ENCODE data around the gene LIMS2. TPM values are rescaled to one million over a fixed set of nuclear protein-coding genes. Genes with fewer than 3 reads are reported as not detected.

The LIMS2 gene
- total RNA-seq, 1 donor: 14.8 TPM

- DNase-seq (ENCODE audit: insufficient read length, low spot score, missing footprints): peak; percentile 51
- Histone ChIP-seq H3K27me3 (ENCODE audit: insufficient read depth, low read length) (peaks cover 5% of the 10 kb centered on the region), H3K4me3 (ENCODE audit: insufficient read depth, low read length) (no peak overlapping the region), H3K4me1 (ENCODE audit: insufficient read depth, low read length) (no peaks in the 10 kb centered on the region), H4K20me1 (ENCODE audit: insufficient read depth, low read length) (no peaks in the 10 kb centered on the region), H3K9me3 (ENCODE audit: low read depth, low read length) (no peaks in the 10 kb centered on the region), H3K79me2 (ENCODE audit: insufficient read depth, low read length) (no peaks in the 10 kb centered on the region), H3K36me3 (ENCODE audit: insufficient read depth, low read length) (no peaks in the 10 kb centered on the region), H2AFZ (ENCODE audit: low read length) (no peak overlapping the region), H3K4me2 (ENCODE audit: insufficient read depth, low read length) (no peak overlapping the region), H3K27ac (ENCODE audit: low read depth, low read length) (no peak overlapping the region)
- no peak for TF ChIP-seq CTCF (IDR thresholded peaks at IDR 0.05; ENCODE audit: extremely low read depth, low read depth, low read length)
Measured at GRCh38 chr2:127658146-127658545, 17.2 kb downstream of the LIMS2 start.

- no peaks in the 10 kb centered on the region for H4K20me1 ChIP-seq (ENCODE audit: insufficient read depth, low read length)
- TF ChIP-seq CTCF (IDR thresholded peaks at IDR 0.05; ENCODE audit: extremely low read depth, low read depth, low read length): no peak
Measured at GRCh38 chr2:127657232-127657595, 18.1 kb downstream of the LIMS2 start.

GRCh38 chr2:127656569-127657231 lies 18.6 kb downstream of the LIMS2 start:
- H3K4me1 ChIP-seq (ENCODE audit: insufficient read depth, low read length): no peaks in the 10 kb centered on the region
- TF ChIP-seq CTCF (IDR thresholded peaks at IDR 0.05; ENCODE audit: extremely low read depth, low read depth, low read length): no peak
- no peaks in the 10 kb centered on the region for H3K27me3 ChIP-seq (ENCODE audit: insufficient read depth, low read length)
- H3K4me2 ChIP-seq (ENCODE audit: insufficient read depth, low read length): no peak overlapping the region
- no peak overlapping the region for H3K4me3 ChIP-seq (ENCODE audit: insufficient read depth, low read length)
- H3K79me2 ChIP-seq (ENCODE audit: insufficient read depth, low read length): no peaks in the 10 kb centered on the region
- DNase-seq (ENCODE audit: insufficient read length, low spot score, missing footprints): no peak
- H2AFZ ChIP-seq (ENCODE audit: low read length): no peak overlapping the region
- no peaks in the 10 kb centered on the region for H3K36me3 ChIP-seq (ENCODE audit: insufficient read depth, low read length)
- H3K27ac ChIP-seq (ENCODE audit: low read depth, low read length): no peak overlapping the region
- no peaks in the 10 kb centered on the region for H3K9me3 ChIP-seq (ENCODE audit: low read depth, low read length)
- no peaks in the 10 kb centered on the region for H4K20me1 ChIP-seq (ENCODE audit: insufficient read depth, low read length)

More at GRCh38 chr2:127657232-127657595, 18.1 kb downstream of the LIMS2 start:
- Histone ChIP-seq H3K27me3 (ENCODE audit: insufficient read depth, low read length) (no peaks in the 10 kb centered on the region), H3K27ac (ENCODE audit: low read depth, low read length) (no peak overlapping the region), H3K79me2 (ENCODE audit: insufficient read depth, low read length) (no peaks in the 10 kb centered on the region), H3K4me3 (ENCODE audit: insufficient read depth, low read length) (no peak overlapping the region), H3K9me3 (ENCODE audit: low read depth, low read length) (no peaks in the 10 kb centered on the region), H2AFZ (ENCODE audit: low read length) (no peak overlapping the region), H3K4me2 (ENCODE audit: insufficient read depth, low read length) (no peak overlapping the region), H3K36me3 (ENCODE audit: insufficient read depth, low read length) (no peaks in the 10 kb centered on the region), H3K4me1 (ENCODE audit: insufficient read depth, low read length) (no peaks in the 10 kb centered on the region)
- DNase-seq (ENCODE audit: insufficient read length, low spot score, missing footprints): no peak

GRCh38 chr2:127655209-127656073 lies 19.9 kb downstream of the LIMS2 start:
- peak; percentile 80 for DNase-seq (ENCODE audit: insufficient read length, low spot score, missing footprints)
- Histone ChIP-seq H3K27me3 (ENCODE audit: insufficient read depth, low read length) (no peaks in the 10 kb centered on the region), H2AFZ (ENCODE audit: low read length) (no peak overlapping the region), H3K36me3 (ENCODE audit: insufficient read depth, low read length) (no peaks in the 10 kb centered on the region), H3K4me3 (ENCODE audit: insufficient read depth, low read length) (no peak overlapping the region), H3K4me2 (ENCODE audit: insufficient read depth, low read length) (no peak overlapping the region), H3K27ac (ENCODE audit: low read depth, low read length) (no peak overlapping the region), H3K9me3 (ENCODE audit: low read depth, low read length) (no peaks in the 10 kb centered on the region), H4K20me1 (ENCODE audit: insufficient read depth, low read length) (no peaks in the 10 kb centered on the region), H3K79me2 (ENCODE audit: insufficient read depth, low read length) (no peaks in the 10 kb centered on the region), H3K4me1 (ENCODE audit: insufficient read depth, low read length) (no peaks in the 10 kb centered on the region)
- no peak for TF ChIP-seq CTCF (IDR thresholded peaks at IDR 0.05; ENCODE audit: extremely low read depth, low read depth, low read length)
